IMR-90 (cell line): ENCODE results near the gene NCOA3. TPM values are rescaled to one million over a fixed set of nuclear protein-coding genes. Genes with fewer than 3 reads are reported as not detected.
A peak's percentile ranks its signal among the peaks of the same experiment; 100 is the strongest.

Experiments
- ATAC-seq: fragments of 200-7000 bp; cut with Tn5 transposase; 2 replicates; pipeline ENCODE4 v1.9.1; 2020; ENCODE audit warnings: low read depth, mild to moderate bottlenecking, moderate library complexity
- BruUV-seq: library from RNA; stranded (reverse); fragments of 400-500 nt; replicated peaks from 2 replicates; lab custom pipeline; 2021; lab: Mats Ljungman, UMichigan
- CTCF ChIA-PET: fragments of 300-600 bp; formaldehyde crosslinking; extraction: SDS; loops from one replicate; lab custom pipeline; 2021; ENCODE audit warnings: antibody characterized with exemption; lab: Yijun Ruan, JAX
- POLR2A ChIA-PET: fragments of 300-600 bp; sonication (Branson Sonifier 250); formaldehyde crosslinking; loops from one replicate; lab custom pipeline; 2022; ENCODE audit warnings: antibody characterized with exemption; ENCODE audit not compliant: unreplicated experiment; lab: Charles Lee
- DNase-seq: peaks from one replicate; pipeline ENCODE4 v3.0.0; 2013
- H2AFZ ChIP-seq: replicated peaks from 2 replicates; pipeline ENCODE3; 2013; ENCODE audit warnings: low read length, mild to moderate bottlenecking; ENCODE audit not compliant: poor library complexity
- H2AK5ac ChIP-seq: 2 replicates; pipeline ENCODE4 v1.6.1; 2013; ENCODE audit warnings: low read depth, low read length, inconsistent platforms
- H2AK9ac ChIP-seq: replicated peaks from 2 replicates; pipeline ENCODE3; 2013; ENCODE audit warnings: mild to moderate bottlenecking, low read depth, low read length, moderate library complexity; ENCODE audit not compliant: poor library complexity
- H2BK120ac ChIP-seq: 2 replicates; pipeline ENCODE4 v1.6.1; 2013; ENCODE audit warnings: low read depth, low read length, inconsistent platforms
- H2BK15ac ChIP-seq: 3 replicates; pipeline ENCODE4 v1.6.1; 2013; ENCODE audit warnings: low read depth, low read length, inconsistent platforms
- H2BK20ac ChIP-seq: 2 replicates; pipeline ENCODE4 v1.6.1; 2013; ENCODE audit warnings: low read depth, mild to moderate bottlenecking, inconsistent platforms, low read length, moderate library complexity
- H2BK5ac ChIP-seq: 2 replicates; pipeline ENCODE4 v1.6.1; 2013; ENCODE audit warnings: mild to moderate bottlenecking, low read depth, low read length, inconsistent platforms; ENCODE audit not compliant: poor library complexity, severe bottlenecking
- H3K14ac ChIP-seq: replicated peaks from 2 replicates; pipeline ENCODE4 v1.6.1; 2013; ENCODE audit warnings: low read depth, low read length, inconsistent platforms
- H3K18ac ChIP-seq: 2 replicates; pipeline ENCODE4 v1.6.1; 2013; ENCODE audit warnings: low read depth, low read length, control low read depth
- H3K23ac ChIP-seq: 2 replicates; pipeline ENCODE4 v1.6.1; 2013; ENCODE audit warnings: low read depth, low read length, inconsistent platforms
- H3K27ac ChIP-seq: 2 replicates; pipeline ENCODE4 v1.5.1; 2013; ENCODE audit warnings: mild to moderate bottlenecking, control low read depth, low read length; ENCODE audit not compliant: insufficient read depth
- H3K27me3 ChIP-seq: 2 replicates; pipeline ENCODE4 v1.6.1; 2013; ENCODE audit warnings: low read length; ENCODE audit not compliant: control insufficient read depth, insufficient read depth
- H3K36me3 ChIP-seq: 2 replicates; pipeline ENCODE4 v1.6.1; 2013; ENCODE audit warnings: low read length, mixed read lengths; ENCODE audit not compliant: control insufficient read depth, insufficient read depth
- H3K4ac ChIP-seq: 2 replicates; pipeline ENCODE4 v1.6.1; 2013; ENCODE audit warnings: low read depth, low read length, inconsistent platforms
- H3K4me1 ChIP-seq: 2 replicates; pipeline ENCODE4 v1.6.1; 2013; ENCODE audit warnings: low read length, mixed read lengths; ENCODE audit not compliant: control insufficient read depth, insufficient read depth
- H3K4me2 ChIP-seq: 2 replicates; pipeline ENCODE4 v1.6.1; 2013; ENCODE audit warnings: low read depth, mild to moderate bottlenecking, control low read depth, low read length, moderate library complexity
- H3K4me3 ChIP-seq: 2 replicates; pipeline ENCODE4 v1.5.1; 2013; ENCODE audit warnings: low read depth, mild to moderate bottlenecking, control low read depth, low read length, moderate library complexity; ENCODE audit not compliant: insufficient read depth
- H3K56ac ChIP-seq: 2 replicates; pipeline ENCODE4 v1.6.1; 2013; ENCODE audit warnings: low read length, inconsistent platforms; ENCODE audit not compliant: insufficient read depth; ENCODE audit errors: extremely low read depth
- H3K79me1 ChIP-seq, 2 experiments: 2 replicates each; pipeline ENCODE4 v1.6.1; 2013; ENCODE audit warnings: low read length in 2 of 2, inconsistent platforms in 1 of 2, low read depth in 1 of 2
- H3K9ac ChIP-seq: 2 replicates; pipeline ENCODE4 v1.6.1; 2013; ENCODE audit warnings: low read depth, low read length, control low read depth
- H3K9me1 ChIP-seq: 2 replicates; pipeline ENCODE4 v1.6.1; 2013; ENCODE audit warnings: low read length, inconsistent platforms; ENCODE audit not compliant: insufficient read depth
- H3K9me3 ChIP-seq: 2 replicates; pipeline ENCODE4 v1.6.1; 2013; ENCODE audit warnings: low read length; ENCODE audit not compliant: control insufficient read depth, insufficient read depth
- H4K20me1 ChIP-seq: 2 replicates; pipeline ENCODE4 v1.6.1; 2013; ENCODE audit warnings: low read length, inconsistent platforms; ENCODE audit not compliant: insufficient read depth
- H4K5ac ChIP-seq: 2 replicates; pipeline ENCODE4 v1.6.1; 2013; ENCODE audit warnings: mild to moderate bottlenecking, low read depth, low read length, control low read depth
- H4K8ac ChIP-seq, 2 experiments: 2 replicates each; pipeline ENCODE4 v1.6.1; 2013; ENCODE audit warnings: low read depth in 2 of 2, low read length in 2 of 2, control low read depth in 1 of 2, inconsistent platforms in 1 of 2
- H4K91ac ChIP-seq: 2 replicates; pipeline ENCODE4 v1.6.1; 2013; ENCODE audit warnings: low read depth, low read length, inconsistent platforms; ENCODE audit not compliant: insufficient read depth
- CEBPB ChIP-seq: IDR thresholded peaks from 2 replicates; pipeline ENCODE4 v1.6.1; 2012; ENCODE audit warnings: low read depth, low read length, improper control_type of control experiment
- RFX5 ChIP-seq: IDR thresholded peaks from 2 replicates; pipeline ENCODE4 v1.8.0; 2012; ENCODE audit warnings: low read depth, mild to moderate bottlenecking, low read length, moderate library complexity
- WGBS, 2 experiments: methylation state at CpG; one replicate each; pipeline versions ENCODE4 v1.1.5 to v1.1.7; 2013; ENCODE audit warnings: missing lambda C conversion rate in 2 of 2; ENCODE audit not compliant: insufficient read length in 1 of 2; ENCODE audit errors: extremely low coverage in 2 of 2; 5-methylcytosine and 5-hydroxymethylcytosine counted together
- dilution Hi-C: fragments of 300-500 bp; cut with HindIII; formaldehyde crosslinking; loops from one replicate; pipeline ENCODE4 v1.14.3; 2018; ENCODE audit warnings: low sequenced_read_pairs; ENCODE audit not compliant: unreplicated experiment
- in situ Hi-C: fragments of 300-500 bp; cut with MboI; formaldehyde crosslinking; loops from 3 replicates; pipeline ENCODE4 v1.14.3; 2019; ENCODE audit warnings: low sequenced_read_pairs, inconsistent platforms, mixed read lengths
- intact Hi-C: fragments of 100-400 bp; cut with micrococcal nuclease; formaldehyde crosslinking; loops from 2 replicates; pipeline ENCODE4 v1.10.0; 2022
- polyA plus RNA-seq, 3 experiments: library from polyadenylated mRNA; depleted of rRNA; stranded (reverse); fragments of >200 nt; gene quantifications; 2 replicates each; pipeline ENCODE4 v1.2.3, GENCODE V29; 2012; ENCODE audit warnings: low replicate concordance in 1 of 3
- total RNA-seq: library from RNA; depleted of rRNA; stranded (reverse); fragments of >200 nt; gene quantifications from 2 replicates; pipeline ENCODE4 v1.2.3, GENCODE V29; 2012

The NCOA3 gene
- total and polyA plus RNA-seq, 2 of the 4 experiments (the other 2 are of a cell fraction) = 8.8 to 29.0 TPM

DNA sequence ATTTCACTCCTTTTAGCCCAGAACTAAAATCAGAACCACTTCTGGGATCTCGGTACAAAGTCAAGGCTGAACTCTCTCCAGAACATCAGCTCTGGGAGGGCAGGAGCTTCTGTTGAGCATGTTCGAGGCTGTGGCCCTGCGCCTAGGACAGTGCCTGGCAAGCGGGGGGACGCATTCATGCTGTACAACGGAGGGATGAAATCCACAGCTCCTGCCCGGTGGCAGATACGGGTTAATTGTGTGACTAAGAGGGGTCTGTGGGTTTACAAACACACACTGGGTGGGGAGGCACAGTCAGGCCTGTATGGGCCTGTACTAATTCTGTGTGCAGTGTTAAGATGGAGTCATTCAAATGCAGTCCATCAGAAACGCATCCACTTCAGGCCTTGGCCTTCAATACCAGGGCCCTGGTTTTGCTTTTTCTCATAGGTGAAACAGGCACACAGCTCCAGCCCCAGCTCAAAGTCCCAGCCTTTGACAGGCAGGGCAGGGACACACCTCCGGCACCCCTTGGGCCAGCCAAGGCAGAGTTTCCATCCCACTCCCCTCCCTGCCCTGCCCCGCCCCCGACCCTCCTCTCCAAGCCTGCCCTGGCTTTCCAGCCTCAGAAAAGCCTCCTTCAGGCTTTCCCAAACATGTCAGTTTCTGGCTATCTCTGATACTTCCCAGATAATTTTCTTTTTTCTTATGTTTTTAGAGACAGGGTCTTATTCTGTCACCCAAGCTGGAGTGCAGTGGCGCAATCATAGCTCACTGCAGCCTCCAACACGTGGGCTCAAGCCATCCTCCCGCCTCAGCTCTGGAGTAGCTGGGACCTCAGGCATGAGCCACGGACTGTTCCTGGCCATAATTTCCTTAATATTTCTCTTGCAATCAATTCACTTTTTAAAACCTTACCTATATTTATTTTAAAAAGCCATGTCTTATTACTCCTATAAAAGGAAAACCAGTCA is 173.8 kb downstream of the NCOA3 start:
- intact Hi-C loops (loop anchor here (5.0 kb wide), 1 partner anchor 112 kb away; the partner anchor contains the start of gene SULF2), dilution Hi-C loops (no loop called here), in situ Hi-C loops (no loop called here)
- no peak for DNase-seq
- TF ChIP-seq RFX5 = no peak
- 0 out of 2 replicates have a peak, but pooled peaks have one; percentile 8 for TF ChIP-seq CEBPB
- H4K8ac ChIP-seq = no peak overlapping the region
- H3K9me1 ChIP-seq = no peaks in the 10 kb centered on the region
- no peak overlapping the region for H2BK5ac ChIP-seq
- H3K9me3 ChIP-seq = no peaks in the 10 kb centered on the region
- H2BK15ac ChIP-seq = no peak overlapping the region
- H3K4me3 ChIP-seq = no peak overlapping the region
- no peak for ATAC-seq
- H3K36me3 ChIP-seq = no peaks in the 10 kb centered on the region
- ChIA-PET POLR2A (no interaction called here), CTCF (interaction anchor here (0.9 kb wide), 1 partner anchor 945 kb away, joined by 3 read pairs; no protein-coding TSS in a partner anchor)
- H4K91ac ChIP-seq = no peak overlapping the region
- H3K23ac ChIP-seq = no peak overlapping the region
- H3K14ac ChIP-seq = no peak overlapping the region
- peaks cover 2% of the 10 kb centered on the region; the same call in 1 of the 2 replicates for H3K27me3 ChIP-seq
- BruUV-seq = no TSS peak
- no peak overlapping the region for H3K27ac ChIP-seq
- H2AK5ac ChIP-seq = no peak overlapping the region
- no peaks in the 10 kb centered on the region for H4K20me1 ChIP-seq
- H2BK20ac ChIP-seq = no peak overlapping the region
- 87% methylated on average over 8 of the region's 16 CpGs; no CpG with 5 or more reads in 1 of the 2 experiments for WGBS, 2 experiments
- no peaks in the 10 kb centered on the region for H3K79me1 ChIP-seq
- no peak overlapping the region for H3K9ac ChIP-seq
- no peak overlapping the region for H4K5ac ChIP-seq
- no peak overlapping the region for H3K4ac ChIP-seq
- H3K4me1 ChIP-seq = no peaks in the 10 kb centered on the region
- H2AK9ac ChIP-seq = no peak overlapping the region
- no peak overlapping the region for H3K18ac ChIP-seq
- H2BK120ac ChIP-seq = no peak overlapping the region
- H3K4me2 ChIP-seq = no peak overlapping the region
- no peak overlapping the region for H3K56ac ChIP-seq
- no peak overlapping the region for H2AFZ ChIP-seq
